ENCODE results near the gene TSNAXIP1.
A peak's percentile ranks its signal among the peaks of the same experiment; 100 is the strongest.
"Not testable (repeated sequence)": the region's sequence is repeated elsewhere in the genome, so short reads cannot be mapped to it uniquely, and the experiment has no call there.

TSNAXIP1 gene

DNA sequence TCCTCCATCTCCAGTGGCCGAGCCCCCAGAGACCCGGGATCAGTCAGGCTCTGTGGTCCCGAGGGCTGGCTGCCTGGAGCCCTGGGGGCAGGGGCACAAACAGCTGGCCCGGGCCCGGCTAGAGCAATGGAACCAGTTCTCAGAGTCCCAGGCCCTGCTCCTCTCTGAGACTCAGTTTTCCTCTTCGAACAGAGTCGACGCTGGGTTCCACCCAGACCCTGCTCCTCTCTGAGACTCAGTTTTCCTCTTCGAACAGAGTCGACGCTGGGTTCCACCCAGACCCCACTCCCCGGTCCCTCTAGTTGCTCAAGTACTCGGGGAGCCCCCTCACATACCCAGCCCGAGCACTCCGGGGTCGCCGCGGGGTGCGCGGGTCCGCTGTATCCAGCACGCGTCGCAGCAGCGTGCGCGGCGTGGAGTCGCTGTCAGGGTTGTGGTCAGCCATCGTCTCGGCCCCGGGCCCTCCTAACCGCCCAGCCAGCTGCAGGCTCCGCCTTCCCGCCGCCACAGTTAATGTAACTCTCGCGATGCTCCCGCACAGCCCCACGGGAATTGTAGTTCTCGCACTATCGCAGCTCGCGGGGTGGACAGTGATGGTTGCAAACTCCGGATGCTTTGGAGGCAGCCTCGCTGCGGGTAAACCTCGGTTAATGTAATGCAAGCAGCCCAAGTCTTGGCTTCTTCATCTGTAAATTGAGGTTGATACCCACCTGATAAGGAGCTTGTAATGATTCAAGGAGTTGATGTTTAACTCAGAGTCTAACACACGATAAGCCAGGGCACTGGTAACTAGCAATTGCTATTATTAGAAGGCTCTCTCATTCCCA, 26.9 kb downstream of the TSNAXIP1 start:
- DNase-seq (ENCODE audit: low read depth in 3 of 3): peak; percentile 80 to 87 (median 86)

DNA sequence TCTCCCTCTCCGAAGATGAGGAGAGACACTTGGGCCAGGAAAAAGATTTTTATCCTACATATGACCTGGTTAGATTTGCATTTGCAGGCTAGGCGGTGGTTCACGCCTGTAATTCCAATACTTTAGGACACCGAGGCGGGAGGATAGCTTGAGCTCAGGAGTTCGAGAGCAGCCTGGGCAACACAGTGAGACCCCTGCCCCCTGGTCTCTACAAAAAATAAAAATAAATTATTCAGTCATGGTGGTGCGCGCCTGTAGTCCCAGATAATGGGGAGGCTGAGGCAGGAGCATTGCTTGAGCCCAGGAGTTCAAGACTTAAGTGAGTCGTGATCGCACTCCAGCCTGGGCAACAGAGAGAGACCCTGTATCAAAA, 27.5 kb downstream of the TSNAXIP1 start:
- no peak for DNase-seq (ENCODE audit: low read depth in 3 of 3)

DNA sequence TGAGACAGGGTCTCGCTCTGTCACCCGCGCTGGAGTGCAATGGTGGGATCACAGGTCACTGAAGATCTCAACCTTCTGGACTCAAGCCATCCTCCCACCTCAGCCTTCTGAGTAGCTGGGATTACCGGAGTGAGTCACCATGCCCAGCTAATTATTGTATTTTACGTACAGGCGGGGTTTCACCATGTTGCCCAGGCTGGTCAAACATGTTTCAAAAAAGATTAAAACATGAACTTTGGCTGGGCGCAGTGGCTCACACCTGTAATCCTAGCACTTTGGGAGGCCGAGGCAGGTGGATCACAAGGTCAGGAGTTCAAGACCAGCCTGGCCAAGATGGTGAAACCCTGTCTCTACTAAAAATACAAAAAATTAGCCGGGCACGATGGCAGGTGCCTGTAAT, 30.5 kb downstream of the TSNAXIP1 start:
- DNase-seq (ENCODE audit: low read depth in 3 of 3): not testable (repeated sequence)

DNA sequence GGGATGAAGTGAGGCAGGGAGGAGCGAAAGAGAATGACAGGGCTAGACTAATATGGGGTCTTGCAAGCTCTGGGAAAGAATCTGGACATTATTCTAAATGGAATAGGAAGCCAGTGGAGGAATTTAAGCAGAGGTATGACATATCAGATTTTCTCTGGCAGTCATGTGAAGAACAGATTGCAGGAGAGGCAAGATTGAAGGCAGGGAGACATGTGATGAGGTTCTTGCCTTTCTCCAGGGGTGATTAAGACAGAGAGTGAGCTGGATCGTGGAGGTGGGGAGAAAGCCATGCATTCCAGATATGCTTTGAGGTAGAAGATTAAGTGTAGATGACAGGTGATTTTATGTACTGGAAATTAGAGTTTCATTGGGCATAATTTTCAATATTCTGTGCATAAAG, 31.1 kb downstream of the TSNAXIP1 start:
- no peak for DNase-seq (ENCODE audit: low read depth in 3 of 3)

DNA sequence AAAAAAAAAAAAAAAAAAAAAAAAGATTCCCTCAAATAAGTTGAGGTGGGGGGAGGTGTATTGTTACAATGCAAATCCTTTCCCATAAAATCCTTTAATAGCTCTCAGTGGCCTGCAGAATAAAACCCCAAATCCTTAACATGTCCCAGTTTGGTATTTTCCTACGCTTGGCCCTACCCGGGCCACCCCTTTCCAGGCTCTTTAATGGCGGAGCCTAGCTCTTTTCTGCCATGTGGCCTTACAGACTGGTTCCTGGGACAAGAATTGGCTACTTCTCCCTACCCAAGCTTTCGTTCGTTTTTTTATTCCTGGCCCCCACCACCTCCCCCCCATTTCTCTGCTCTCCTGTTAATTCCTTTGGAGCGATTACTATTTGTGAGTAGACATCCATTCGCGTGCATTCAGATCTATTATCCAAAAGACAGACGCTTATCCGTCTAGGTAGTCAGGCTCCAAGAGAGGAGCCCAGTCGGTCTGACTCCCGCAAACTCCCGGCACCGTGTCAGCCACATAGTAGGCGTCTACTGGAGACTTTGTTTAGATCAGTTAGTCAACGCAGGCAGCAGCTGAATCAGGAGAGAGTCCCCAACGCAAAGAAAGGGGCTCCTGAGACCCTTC, 34.6 kb downstream of the TSNAXIP1 start:
- no peak for DNase-seq (ENCODE audit: low read depth in 3 of 3)

DNA sequence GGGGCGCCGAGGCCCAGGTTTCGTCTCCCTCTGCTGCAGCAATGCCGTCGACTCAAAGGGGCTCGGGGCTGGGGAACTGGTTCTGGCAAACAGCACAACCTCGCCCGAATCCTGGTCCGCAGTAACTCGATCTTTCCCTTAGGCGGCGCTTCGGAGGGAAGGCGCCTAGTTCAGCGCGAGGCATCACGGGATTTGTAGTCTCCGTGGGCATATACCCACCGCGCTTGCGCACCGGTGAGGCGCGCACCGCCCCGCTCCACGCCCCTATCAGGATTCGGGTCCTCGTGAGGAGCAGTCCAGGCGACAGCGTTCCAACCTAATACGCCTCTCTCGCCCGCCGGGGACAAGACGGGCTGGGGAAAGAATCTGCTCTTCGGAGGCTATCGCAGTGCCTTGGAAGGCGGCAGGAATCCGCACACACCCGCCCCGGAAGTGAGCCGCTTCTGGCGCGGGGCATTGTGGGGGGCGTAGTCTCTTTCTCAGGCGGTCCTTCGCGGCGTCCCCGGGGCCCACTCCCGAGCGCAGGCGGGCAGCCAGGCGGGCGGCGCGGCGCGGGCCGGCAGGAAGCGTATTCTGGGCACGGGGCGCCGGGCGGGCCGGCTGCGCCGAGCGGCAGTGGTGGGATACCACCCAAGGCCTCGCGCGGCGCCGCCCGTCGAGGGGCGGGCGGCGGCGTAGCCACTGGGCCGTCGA, 35.3 kb downstream of the TSNAXIP1 start, which contains the start of gene THAP11:
Gene THAP11 (plus strand): TSS at position 505 of the 693 bp plus-strand sequence. CDS start 235 bp downstream, outside the sequence.
- DNase-seq (ENCODE audit: low read depth in 3 of 3): peak; percentile 84 to 91 (median 88)

DNA sequence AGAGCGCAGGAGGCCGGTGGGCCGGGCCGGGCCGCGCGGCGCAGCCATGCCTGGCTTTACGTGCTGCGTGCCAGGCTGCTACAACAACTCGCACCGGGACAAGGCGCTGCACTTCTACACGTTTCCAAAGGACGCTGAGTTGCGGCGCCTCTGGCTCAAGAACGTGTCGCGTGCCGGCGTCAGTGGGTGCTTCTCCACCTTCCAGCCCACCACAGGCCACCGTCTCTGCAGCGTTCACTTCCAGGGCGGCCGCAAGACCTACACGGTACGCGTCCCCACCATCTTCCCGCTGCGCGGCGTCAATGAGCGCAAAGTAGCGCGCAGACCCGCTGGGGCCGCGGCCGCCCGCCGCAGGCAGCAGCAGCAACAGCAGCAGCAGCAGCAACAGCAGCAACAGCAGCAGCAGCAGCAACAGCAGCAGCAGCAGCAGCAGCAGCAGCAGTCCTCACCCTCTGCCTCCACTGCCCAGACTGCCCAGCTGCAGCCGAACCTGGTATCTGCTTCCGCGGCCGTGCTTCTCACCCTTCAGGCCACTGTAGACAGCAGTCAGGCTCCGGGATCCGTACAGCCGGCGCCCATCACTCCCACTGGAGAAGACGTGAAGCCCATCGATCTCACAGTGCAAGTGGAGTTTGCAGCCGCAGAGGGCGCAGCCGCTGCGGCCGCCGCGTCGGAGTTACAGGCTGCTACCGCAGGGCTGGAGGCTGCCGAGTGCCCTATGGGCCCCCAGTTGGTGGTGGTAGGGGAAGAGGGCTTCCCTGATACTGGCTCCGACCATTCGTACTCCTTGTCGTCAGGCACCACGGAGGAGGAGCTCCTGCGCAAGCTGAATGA, 36.0 kb downstream of the TSNAXIP1 start:
- peak; percentile 18 to 39 (median 27) for DNase-seq (ENCODE audit: low read depth in 3 of 3)

DNA sequence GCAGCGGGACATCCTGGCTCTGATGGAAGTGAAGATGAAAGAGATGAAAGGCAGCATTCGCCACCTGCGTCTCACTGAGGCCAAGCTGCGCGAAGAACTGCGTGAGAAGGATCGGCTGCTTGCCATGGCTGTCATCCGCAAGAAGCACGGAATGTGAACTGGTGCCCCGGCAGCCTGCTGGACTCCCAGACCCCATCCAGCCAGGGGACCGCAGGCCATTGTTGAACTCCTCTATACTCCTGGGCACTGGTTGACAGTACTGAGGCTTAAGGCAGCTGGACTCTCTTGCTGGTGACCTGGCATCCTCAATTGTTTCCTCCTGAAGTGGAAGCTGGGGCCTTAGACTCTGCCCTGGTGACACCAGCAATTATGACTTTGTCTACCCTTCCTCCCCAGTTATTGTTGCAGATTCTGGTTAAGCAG, 36.7 kb downstream of the TSNAXIP1 start:
- peak in 1 of 3 experiments; percentile 29 for DNase-seq (ENCODE audit: low read depth in 3 of 3)

DNA sequence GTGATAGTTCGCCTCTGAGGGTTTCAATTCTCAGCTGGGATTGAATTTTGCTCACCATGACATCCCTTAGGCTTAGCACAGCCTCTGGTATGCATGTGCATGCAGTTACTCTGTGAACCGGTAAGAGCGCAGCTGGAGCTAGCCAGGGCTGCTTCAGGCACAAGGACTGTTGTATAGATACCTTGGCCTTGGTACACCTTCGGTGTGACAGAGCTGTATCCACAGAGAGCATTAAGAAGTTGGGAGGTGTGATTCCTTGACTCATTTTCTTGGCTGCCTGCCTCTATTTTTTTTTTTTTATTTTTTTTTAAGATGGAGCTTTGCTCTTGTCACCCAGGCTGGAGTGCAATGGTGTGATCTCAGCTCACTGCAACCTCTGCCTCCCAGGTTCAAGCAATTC, 37.8 kb downstream of the TSNAXIP1 start:
- no peak for DNase-seq (ENCODE audit: low read depth in 3 of 3)

DNA sequence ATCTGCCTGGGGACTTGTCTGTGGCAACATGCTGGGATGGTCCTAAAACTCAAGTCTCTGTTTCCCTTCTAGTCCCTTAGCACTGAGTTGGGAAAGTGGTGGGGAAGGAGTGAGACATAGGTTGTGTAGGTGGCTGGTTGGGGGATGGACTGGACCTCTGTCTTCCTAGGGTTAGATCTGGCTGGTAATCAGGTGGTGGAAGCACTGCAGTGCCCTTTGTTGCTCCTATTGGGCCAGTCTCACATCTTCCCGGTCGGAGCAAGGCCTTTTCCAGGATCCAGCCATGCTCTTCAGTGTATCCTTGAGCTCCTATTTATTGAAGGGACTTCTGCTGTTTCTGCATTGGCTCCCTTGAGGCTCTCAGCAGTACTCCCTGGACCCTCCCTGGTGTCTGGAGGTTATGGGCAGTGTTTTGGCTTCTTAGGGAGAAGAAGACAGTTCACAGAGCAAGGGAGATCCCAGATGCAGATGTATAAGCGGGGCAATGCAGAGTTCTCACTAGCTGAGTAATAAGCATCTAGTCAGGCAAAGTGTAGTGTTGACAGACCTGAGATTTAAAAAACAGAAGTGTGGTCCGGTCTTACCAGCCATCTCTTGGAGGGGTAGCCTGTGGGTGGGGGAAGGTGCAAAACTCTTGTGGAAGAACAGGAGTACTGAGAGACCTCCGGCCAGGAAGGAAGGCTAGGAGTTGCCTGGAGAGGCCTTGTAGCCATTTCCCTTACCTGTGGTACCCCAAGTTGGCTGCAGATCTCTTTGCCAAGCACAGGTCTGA, 38.8 kb downstream of the TSNAXIP1 start:
- no peak for DNase-seq (ENCODE audit: low read depth in 3 of 3)

DNA sequence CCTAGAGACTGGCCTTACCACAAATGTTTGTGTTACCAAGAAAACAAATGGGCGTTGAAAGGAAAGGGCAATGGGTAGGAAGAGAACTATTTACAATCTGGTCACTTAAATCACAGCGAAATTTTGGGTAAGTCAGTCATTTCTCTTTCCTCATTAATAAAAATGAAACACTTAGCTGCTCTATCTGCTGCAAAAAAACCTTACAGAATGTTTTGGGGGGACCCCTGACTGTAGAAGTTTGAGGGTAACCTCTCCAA, 39.3 kb downstream of the TSNAXIP1 start:
- no peak for DNase-seq (ENCODE audit: low read depth in 3 of 3)

DNA sequence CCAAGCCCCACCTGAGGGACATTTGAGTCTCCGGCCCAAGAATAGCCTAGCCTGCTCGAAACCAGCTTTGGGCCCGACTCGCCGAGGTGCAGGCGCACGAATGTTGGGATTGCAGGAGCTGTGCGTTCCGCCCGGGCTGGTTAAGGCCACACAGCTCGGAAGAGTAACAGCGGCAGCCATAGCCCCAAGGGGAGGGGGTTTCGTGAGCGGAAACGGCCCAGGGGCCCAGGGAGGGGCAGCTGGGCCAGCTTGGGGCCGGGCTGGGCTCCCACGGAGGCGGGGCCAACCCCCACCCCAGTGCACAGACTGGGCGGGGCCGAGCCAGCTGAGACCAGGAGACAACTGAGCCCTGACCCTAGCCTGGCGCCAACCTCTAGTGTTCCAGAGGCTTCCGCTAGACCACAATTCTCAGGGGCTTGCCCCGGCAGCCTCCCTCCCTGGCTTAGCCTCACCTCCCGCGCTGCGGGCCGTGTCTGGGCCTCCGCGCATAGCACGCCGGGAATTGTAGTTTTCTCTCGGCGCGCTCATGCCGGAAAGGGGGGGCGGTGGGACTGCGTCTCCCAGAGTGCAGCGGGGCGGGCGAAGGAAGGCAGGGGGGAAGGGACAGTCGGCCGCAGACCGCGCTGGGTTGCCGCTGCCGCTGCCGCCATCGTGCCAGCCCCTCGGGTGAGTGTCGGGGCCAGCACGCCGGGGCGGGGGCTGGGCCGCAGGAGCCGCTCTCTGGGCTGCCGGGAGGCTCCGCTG, 39.8 kb downstream of the TSNAXIP1 start, which contains the start of gene NUTF2:
Gene NUTF2 (plus strand): TSS at position 614 of the 744 bp plus-strand sequence. CDS start 18,198 bp downstream, outside the sequence.
- peak; percentile 87 to 92 (median 90) for DNase-seq (ENCODE audit: low read depth in 3 of 3)

DNA sequence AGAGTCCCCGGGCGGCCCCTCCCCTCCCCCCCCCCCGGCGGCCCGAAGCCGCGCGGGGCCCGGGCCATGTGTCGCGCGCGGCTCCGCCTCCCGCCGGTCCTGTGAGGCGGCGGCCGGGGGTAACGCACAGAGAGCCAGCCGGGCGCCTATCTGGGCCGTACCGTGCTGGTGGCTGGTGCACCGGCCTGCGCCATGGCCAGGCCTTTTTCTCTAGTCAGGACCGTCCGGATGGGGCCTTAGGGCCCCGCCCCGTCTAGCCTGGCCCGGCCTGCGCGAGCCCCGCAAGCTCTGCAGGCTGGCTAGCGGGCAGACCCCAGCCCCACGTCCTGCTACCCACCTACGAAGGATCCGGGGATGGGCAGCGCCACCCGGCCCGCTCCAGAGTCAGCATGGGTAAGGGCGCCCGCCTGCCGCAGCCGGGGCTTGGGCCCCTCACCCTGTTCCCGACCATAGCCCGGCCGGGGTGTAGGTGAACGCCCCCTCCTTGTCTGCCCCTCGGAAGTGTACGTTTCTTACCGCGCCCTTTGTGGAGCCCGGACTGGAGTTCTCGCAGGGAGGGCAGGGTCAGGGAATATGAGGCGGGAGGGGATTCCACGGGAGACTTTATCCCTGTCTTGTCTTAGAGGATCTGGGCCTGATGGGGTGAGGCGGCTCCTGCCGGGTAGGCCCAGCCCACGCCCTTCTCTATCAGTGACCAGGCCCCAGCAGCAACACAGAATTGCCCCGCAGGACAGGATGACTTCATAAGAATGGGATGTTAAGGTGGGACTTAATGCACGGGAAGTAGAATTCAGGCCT, 40.6 kb downstream of the TSNAXIP1 start, which contains the start of gene CENPT:
Gene CENPT (minus strand): TSS at position 630 of the 798 bp plus-strand sequence. CDS start 13,834 bp downstream, outside the sequence.
- DNase-seq (ENCODE audit: low read depth in 3 of 3): peak in 1 of 3 experiments; percentile 11

DNA sequence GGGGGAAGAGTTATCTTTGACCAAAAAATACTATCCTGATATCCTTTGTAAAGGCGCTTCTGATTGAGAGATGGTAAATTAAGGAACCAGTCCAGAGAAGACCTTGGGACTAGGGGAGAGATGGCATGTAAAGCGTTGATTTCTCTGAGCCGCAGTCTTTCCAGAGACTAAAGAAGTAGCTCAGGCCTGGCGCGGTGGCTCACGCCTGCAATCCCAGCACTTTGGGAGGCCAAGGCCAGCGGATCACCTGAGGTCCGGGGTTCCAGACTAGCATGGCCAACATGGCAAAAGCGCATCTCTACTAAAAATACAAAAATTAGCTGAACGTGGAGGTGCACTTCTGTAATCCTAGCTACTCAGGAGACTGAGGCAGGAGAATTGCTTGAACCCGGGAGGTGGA, 41.4 kb downstream of the TSNAXIP1 start:
- DNase-seq (ENCODE audit: low read depth in 3 of 3): no peak

DNA sequence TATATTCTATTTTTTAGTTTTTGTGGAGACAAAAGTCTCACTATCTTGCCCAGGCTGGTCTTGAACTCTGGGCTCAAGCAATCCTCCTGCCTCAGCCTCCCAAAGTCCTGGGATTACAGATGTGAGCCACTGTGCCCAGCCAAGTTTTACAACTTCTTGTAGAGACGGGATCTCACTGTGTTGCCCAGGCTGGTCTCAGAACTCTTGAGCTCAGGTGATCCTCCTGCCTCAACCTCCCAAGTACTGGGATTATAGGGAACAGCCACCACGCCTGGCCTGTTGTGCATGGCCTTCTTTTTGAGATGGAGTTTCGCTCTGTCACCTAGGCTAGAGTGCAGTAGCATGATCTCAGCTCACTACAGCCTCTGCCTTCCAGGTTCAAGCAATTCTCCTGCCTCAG, 47.0 kb downstream of the TSNAXIP1 start:
- no peak for DNase-seq (ENCODE audit: low read depth in 3 of 3)

DNA sequence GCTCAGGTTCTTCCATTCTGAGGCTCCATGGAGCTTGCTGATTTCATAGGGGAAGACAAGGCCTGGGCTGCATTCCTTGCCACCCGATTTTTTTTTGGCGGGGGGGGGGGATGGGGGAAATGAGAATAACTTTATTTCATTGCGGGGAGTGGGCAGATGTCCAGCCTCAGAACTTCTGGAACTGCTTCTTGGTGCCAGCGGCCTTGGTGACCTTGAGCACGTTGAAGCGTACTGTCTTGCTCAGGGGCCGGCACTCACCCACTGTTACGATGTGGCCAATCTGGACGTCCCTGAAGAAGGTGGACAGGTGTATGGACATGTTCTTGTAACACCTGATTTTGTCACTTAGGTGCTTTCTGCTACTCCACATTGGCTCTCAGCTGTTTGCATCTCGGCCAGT, 49.1 kb downstream of the TSNAXIP1 start:
- DNase-seq (ENCODE audit: low read depth in 3 of 3): no peak

DNA sequence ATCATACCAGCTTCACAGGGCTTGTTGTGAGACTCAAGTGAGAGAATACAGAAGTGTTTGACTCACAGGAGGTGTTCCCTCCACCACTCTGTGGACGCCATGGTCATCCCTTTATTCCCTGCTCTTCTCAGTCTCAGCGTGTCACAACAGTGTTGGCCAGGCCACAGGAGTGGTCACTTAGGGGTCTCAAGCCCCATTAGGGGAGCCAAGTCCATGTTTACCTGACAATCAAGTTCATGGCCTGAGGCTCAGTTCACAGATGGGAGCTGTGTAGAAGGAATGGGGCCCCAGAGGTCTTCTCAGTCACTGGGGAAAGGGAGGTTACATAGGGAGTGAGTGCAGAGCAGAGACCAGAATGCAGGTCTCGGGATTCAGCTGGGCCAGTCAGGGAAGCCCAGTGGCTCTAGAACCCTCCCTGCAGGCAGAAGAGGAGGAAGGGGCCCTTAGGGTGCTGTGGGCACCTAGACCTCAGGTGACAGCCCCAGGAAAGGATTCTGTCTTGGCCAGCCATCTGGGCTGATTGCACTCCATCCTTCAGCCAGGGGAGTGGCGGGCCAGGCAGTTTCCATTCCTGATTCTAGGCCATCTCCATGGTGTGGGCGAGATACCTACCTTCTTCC, 50.3 kb downstream of the TSNAXIP1 start:
- no peak for DNase-seq (ENCODE audit: low read depth in 3 of 3)

DNA sequence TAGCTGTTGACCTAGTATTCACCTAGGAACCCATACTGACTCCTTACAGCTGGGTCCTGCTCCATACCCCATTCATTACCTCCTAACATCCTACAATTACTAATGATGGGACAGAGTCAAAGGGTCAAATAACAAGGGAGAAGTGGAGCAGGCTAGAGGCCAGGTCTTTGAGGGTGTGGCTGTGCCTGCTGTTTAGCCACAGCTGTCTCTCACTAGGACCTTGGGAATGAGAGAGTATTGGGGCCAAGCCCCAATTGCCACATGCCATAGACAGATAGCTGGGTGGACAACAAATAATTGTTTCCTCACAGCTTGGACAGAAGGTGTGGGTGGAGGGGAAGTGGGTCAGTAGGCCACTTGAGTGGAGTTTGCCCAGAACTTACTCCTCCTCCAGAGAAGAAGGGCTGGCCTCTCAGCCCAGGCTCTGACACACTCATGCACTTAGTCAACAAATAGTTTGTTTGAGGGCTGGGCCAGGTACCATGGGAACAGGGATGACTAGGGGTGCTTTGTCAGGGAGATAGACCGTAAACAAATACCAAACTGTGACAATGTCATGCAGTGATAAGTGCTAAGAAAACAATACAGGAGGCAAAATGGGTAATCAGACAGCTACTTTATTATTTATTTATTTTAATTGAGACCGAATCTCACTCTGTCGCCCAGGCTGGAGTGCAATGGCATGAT, 51.0 kb downstream of the TSNAXIP1 start:
- no peak for DNase-seq (ENCODE audit: low read depth in 3 of 3)
